SK-N-SH treated with all-trans-retinoic acid at 6 μM for 48 hours (cell line): Measurements from ENCODE around the gene LHX5.
A peak's percentile ranks its signal among the peaks of the same experiment; 100 is the strongest.

Experiments used
- ATAC-seq: fragments of 200-7000 bp; cut with Tn5 transposase; 3 replicates; pipeline ENCODE4 v1.9.1; 2020; ENCODE audit warnings: mild to moderate bottlenecking, moderate library complexity
- ARNTL ChIP-seq: fragments of 450-650 bp; formaldehyde crosslinking; IDR thresholded peaks from 2 replicates; pipeline ENCODE4 v1.5.0; 2020; ENCODE audit warnings: low read depth, mild to moderate bottlenecking, moderate library complexity, borderline replicate concordance
- BACH2 ChIP-seq: fragments of 250-450 bp; sonication (Bioruptor Pico); IDR thresholded peaks from 2 replicates; pipeline ENCODE4 v1.9.0; 2021; ENCODE audit warnings: mild to moderate bottlenecking, borderline replicate concordance
- CSDC2 ChIP-seq: fragments of 250-450 bp; sonication (Bioruptor Pico); IDR thresholded peaks from 2 replicates; pipeline ENCODE4 v1.5.0; 2020; ENCODE audit warnings: mild to moderate bottlenecking, moderate library complexity
- GLIS3 ChIP-seq: fragments of 250-450 bp; sonication (Bioruptor Pico); IDR thresholded peaks from 2 replicates; pipeline ENCODE4 v1.5.0; 2020; ENCODE audit warnings: mild to moderate bottlenecking, moderate library complexity
- ISL1 ChIP-seq: fragments of 250-450 bp; sonication (Bioruptor Pico); IDR thresholded peaks from 2 replicates; pipeline ENCODE4 v2.1.2; 2022; ENCODE audit warnings: mild to moderate bottlenecking, moderate library complexity
- PPARA ChIP-seq: fragments of 250-450 bp; sonication (Bioruptor Pico); IDR thresholded peaks from 2 replicates; pipeline ENCODE4 v1.5.0; 2020; ENCODE audit warnings: mild to moderate bottlenecking, borderline replicate concordance
- RARB ChIP-seq: fragments of 250-450 bp; sonication (Bioruptor Pico); IDR thresholded peaks from 2 replicates; pipeline ENCODE4 v1.8.0; 2021; ENCODE audit warnings: mild to moderate bottlenecking, moderate library complexity
- SNAI2 ChIP-seq: fragments of 250-450 bp; sonication (Bioruptor Pico); IDR thresholded peaks from 2 replicates; pipeline ENCODE4 v1.5.0; 2020; ENCODE audit warnings: mild to moderate bottlenecking, moderate library complexity
- TCF4 ChIP-seq: fragments of 250-450 bp; sonication (Bioruptor Pico); IDR thresholded peaks from 2 replicates; pipeline ENCODE4 v1.8.0; 2021; ENCODE audit warnings: mild to moderate bottlenecking, moderate library complexity, borderline replicate concordance
- TOX ChIP-seq: fragments of 250-450 bp; sonication (Bioruptor Pico); IDR thresholded peaks from 2 replicates; pipeline ENCODE4 v1.8.0; 2021; ENCODE audit warnings: mild to moderate bottlenecking, moderate library complexity, borderline replicate concordance
- ZC3H10 ChIP-seq: fragments of 250-450 bp; sonication (Bioruptor Pico); IDR thresholded peaks from 2 replicates; pipeline ENCODE4 v1.5.1; 2021; ENCODE audit warnings: mild to moderate bottlenecking, moderate library complexity
- ZFP3 ChIP-seq: fragments of 250-450 bp; sonication (Bioruptor Pico); IDR thresholded peaks from 2 replicates; pipeline ENCODE4 v1.5.0; 2020; ENCODE audit warnings: mild to moderate bottlenecking, moderate library complexity
- ZFP30 ChIP-seq: fragments of 450-650 bp; formaldehyde crosslinking; IDR thresholded peaks from 2 replicates; pipeline ENCODE4 v1.5.0; 2022; ENCODE audit warnings: mild to moderate bottlenecking, moderate library complexity
- ZNF565 ChIP-seq: fragments of 450-650 bp; formaldehyde crosslinking; conservative IDR thresholded peaks from 2 replicates; pipeline ENCODE4 v1.5.0; 2020; ENCODE audit warnings: low read depth, mild to moderate bottlenecking, moderate library complexity
- ZNF8 ChIP-seq: fragments of 450-650 bp; formaldehyde crosslinking; IDR thresholded peaks from 2 replicates; pipeline ENCODE4 v1.5.0; 2020; ENCODE audit warnings: mild to moderate bottlenecking, moderate library complexity
- TF ChIP-seq, protein P1 (sequence below): fragments of 250-450 bp; sonication (Bioruptor Pico); IDR thresholded peaks from 2 replicates; pipeline ENCODE4 v1.5.1; 2020; ENCODE audit warnings: low read depth, mild to moderate bottlenecking, moderate library complexity
- TF ChIP-seq, protein P2 (sequence below): fragments of 250-450 bp; sonication (Bioruptor Pico); IDR thresholded peaks from 2 replicates; pipeline ENCODE4 v1.5.1; 2021; ENCODE audit warnings: mild to moderate bottlenecking, moderate library complexity
- TF ChIP-seq, protein P3 (sequence below): fragments of 250-450 bp; sonication (Bioruptor Pico); IDR thresholded peaks from 2 replicates; pipeline ENCODE4 v1.8.0; 2020; ENCODE audit warnings: mild to moderate bottlenecking, moderate library complexity, borderline replicate concordance
- TF ChIP-seq, protein P4 (sequence below): fragments of 250-450 bp; sonication (Bioruptor Pico); IDR thresholded peaks from 2 replicates; pipeline ENCODE4 v1.5.0; 2020; ENCODE audit warnings: mild to moderate bottlenecking, moderate library complexity

LHX5 gene

DNA sequence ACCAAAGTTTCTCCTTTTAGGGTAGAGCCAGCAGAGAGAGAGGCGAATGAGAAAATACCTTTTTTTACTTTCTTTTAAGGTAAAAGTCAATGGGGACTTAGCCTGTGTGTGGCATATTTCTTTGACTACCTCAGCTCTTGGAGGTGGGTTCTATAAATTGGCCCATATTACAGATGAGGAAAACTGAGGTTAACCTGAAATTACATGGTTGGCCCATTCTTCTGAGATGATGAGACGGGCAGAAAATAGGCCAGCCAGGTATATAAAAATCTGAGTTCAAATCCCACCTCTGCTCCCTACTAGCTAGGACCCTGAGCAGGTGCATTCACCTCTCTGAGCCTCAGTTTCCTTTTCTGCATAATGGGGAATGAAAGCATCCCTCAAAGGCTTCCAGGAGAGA, 22.4 kb downstream of the LHX5 start:
- TF ChIP-seq SNAI2 (CRISPR knock-in tag) (no peak), ISL1 (CRISPR knock-in tag) (no peak), ZNF8 (CRISPR knock-in tag) (no peak)
- TF ChIP-seq, protein P1, sequence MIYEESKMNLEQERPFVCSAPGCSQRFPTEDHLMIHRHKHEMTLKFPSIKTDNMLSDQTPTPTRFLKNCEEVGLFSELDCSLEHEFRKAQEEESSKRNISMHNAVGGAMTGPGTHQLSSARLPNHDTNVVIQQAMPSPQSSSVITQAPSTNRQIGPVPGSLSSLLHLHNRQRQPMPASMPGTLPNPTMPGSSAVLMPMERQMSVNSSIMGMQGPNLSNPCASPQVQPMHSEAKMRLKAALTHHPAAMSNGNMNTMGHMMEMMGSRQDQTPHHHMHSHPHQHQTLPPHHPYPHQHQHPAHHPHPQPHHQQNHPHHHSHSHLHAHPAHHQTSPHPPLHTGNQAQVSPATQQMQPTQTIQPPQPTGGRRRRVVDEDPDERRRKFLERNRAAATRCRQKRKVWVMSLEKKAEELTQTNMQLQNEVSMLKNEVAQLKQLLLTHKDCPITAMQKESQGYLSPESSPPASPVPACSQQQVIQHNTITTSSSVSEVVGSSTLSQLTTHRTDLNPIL (CRISPR knock-in tag), result no peak
- TF ChIP-seq, all 23 proteins: peak for 0
- no peak for ATAC-seq

DNA sequence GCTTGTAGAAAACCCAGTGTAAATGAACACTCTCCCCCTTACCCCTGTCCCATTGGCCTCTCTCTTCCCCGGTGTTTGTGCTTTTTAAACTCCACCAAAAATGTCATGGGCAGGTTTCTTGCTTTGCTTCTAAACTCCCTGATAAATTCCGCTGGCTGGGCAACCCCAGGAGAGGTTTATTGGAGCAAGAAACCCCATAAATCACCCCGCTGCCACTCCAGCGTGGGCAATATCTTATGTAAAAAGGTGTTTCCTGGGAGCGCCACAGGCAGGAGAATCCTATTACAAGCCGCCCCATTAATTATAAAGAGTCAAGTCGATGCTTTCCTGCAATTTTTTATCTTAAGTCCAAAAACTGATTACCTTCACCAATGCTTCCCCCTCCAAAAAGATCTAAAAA, 22.8 kb downstream of the LHX5 start:
- no peak for ATAC-seq
- TF ChIP-seq BACH2 (CRISPR knock-in tag) (no peak), ZC3H10 (no peak), RARB (CRISPR knock-in tag) (no peak), CSDC2 (CRISPR knock-in tag) (no peak), ZFP30 (CRISPR knock-in tag) (no peak), ZNF565 (CRISPR knock-in tag) (no peak), ARNTL (CRISPR knock-in tag) (no peak), ZFP3 (CRISPR knock-in tag) (no peak), SNAI2 (CRISPR knock-in tag) (no peak), TCF4 (CRISPR knock-in tag) (no peak)
- TF ChIP-seq, protein P2, sequence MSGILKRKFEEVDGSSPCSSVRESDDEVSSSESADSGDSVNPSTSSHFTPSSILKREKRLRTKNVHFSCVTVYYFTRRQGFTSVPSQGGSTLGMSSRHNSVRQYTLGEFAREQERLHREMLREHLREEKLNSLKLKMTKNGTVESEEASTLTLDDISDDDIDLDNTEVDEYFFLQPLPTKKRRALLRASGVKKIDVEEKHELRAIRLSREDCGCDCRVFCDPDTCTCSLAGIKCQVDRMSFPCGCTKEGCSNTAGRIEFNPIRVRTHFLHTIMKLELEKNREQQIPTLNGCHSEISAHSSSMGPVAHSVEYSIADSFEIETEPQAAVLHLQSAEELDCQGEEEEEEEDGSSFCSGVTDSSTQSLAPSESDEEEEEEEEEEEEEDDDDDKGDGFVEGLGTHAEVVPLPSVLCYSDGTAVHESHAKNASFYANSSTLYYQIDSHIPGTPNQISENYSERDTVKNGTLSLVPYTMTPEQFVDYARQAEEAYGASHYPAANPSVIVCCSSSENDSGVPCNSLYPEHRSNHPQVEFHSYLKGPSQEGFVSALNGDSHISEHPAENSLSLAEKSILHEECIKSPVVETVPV, result no peak
- TF ChIP-seq, protein P3, sequence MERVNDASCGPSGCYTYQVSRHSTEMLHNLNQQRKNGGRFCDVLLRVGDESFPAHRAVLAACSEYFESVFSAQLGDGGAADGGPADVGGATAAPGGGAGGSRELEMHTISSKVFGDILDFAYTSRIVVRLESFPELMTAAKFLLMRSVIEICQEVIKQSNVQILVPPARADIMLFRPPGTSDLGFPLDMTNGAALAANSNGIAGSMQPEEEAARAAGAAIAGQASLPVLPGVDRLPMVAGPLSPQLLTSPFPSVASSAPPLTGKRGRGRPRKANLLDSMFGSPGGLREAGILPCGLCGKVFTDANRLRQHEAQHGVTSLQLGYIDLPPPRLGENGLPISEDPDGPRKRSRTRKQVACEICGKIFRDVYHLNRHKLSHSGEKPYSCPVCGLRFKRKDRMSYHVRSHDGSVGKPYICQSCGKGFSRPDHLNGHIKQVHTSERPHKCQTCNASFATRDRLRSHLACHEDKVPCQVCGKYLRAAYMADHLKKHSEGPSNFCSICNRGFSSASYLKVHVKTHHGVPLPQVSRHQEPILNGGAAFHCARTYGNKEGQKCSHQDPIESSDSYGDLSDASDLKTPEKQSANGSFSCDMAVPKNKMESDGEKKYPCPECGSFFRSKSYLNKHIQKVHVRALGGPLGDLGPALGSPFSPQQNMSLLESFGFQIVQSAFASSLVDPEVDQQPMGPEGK (CRISPR knock-in tag), result no peak
- TF ChIP-seq, protein P4, sequence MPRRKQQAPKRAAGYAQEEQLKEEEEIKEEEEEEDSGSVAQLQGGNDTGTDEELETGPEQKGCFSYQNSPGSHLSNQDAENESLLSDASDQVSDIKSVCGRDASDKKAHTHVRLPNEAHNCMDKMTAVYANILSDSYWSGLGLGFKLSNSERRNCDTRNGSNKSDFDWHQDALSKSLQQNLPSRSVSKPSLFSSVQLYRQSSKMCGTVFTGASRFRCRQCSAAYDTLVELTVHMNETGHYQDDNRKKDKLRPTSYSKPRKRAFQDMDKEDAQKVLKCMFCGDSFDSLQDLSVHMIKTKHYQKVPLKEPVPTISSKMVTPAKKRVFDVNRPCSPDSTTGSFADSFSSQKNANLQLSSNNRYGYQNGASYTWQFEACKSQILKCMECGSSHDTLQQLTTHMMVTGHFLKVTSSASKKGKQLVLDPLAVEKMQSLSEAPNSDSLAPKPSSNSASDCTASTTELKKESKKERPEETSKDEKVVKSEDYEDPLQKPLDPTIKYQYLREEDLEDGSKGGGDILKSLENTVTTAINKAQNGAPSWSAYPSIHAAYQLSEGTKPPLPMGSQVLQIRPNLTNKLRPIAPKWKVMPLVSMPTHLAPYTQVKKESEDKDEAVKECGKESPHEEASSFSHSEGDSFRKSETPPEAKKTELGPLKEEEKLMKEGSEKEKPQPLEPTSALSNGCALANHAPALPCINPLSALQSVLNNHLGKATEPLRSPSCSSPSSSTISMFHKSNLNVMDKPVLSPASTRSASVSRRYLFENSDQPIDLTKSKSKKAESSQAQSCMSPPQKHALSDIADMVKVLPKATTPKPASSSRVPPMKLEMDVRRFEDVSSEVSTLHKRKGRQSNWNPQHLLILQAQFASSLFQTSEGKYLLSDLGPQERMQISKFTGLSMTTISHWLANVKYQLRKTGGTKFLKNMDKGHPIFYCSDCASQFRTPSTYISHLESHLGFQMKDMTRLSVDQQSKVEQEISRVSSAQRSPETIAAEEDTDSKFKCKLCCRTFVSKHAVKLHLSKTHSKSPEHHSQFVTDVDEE (CRISPR knock-in tag), result no peak
- TF ChIP-seq, protein P1 (CRISPR knock-in tag), result no peak

DNA sequence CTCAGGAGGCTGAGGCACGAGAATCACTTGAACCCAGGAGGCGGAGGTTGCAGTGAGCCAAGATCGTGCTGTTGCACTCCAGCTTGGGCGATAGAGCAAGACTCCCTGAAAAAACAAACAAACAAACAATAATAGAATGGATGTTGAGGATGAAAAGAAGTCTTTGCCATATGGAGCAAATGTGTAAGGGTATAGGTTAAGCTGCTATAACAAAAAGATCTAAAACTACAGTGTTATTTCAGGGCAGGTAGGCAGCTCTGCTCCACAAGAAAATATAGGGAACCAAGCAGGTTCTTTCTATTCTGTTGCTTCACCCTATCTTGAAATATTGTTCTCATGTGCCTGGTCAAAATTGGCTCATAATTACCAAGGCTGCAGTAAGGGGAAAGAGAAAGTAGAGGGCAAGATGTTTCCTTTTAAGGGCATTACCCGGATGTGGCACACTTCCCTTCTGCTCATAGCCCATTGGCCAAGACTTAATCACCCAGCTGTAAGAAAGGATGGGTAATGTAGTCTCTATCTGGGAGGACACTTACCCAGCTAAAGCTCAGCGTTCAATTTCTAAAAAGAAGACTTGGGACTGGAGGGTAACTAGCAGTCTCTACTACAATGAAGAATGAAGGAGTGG, 26.0 kb downstream of the LHX5 start:
- no peak for TF ChIP-seq ZNF565 (CRISPR knock-in tag)
- ATAC-seq, result peak; percentile 80

DNA sequence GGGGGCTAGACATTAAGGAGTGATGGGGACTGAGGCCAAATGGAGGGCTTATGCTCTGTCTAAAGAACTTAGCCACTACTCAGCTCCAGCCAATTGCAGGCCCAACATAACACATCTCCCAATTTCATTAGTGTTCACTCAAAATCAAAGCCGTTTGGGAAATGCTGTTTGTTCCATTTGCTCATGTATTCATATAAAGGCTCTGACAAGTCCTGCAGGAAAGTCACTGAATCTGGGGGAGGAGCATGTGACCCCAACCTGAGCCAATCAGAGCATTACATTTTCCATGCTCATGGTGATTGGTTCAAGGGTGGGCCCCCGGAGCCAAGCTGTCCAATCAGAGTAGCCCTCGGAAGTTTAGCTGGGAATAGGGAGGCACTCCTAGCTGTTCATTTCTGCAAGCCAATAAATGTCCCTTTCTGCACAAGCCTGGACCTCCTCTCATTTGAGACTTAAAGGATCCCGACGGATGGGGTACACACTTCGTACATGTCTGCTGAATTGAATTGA, 28.6 kb downstream of the LHX5 start:
- ATAC-seq, result no peak
- TF ChIP-seq CSDC2 (CRISPR knock-in tag) (no peak), TCF4 (CRISPR knock-in tag) (no peak), ZNF565 (CRISPR knock-in tag) (no peak), TOX (no peak), ZFP3 (CRISPR knock-in tag) (no peak), ISL1 (CRISPR knock-in tag) (no peak), GLIS3 (CRISPR knock-in tag) (no peak), PPARA (CRISPR knock-in tag) (no peak), ZNF8 (CRISPR knock-in tag) (no peak)
